Measurements from ENCODE around the gene SLC35E2B.
"Not testable (repeated sequence)": the region's sequence is repeated elsewhere in the genome, so short reads cannot be mapped to it uniquely, and the experiment has no call there.

SLC35E2B gene

GRCh38 chr1:1669468-1670440 lies 22.8 kb downstream of the SLC35E2B start:
- DNase-seq (ENCODE audit: low read depth): no peak
- no peak overlapping the region for H3K4me3 ChIP-seq (ENCODE audit: low read depth, low read length)
- no peak for TF ChIP-seq CTCF (IDR thresholded peaks at IDR 0.05; ENCODE audit: control insufficient read depth, extremely low read depth, insufficient read depth)

- no peak for DNase-seq (ENCODE audit: low read depth)
- no peak for TF ChIP-seq CTCF (IDR thresholded peaks at IDR 0.05; ENCODE audit: control insufficient read depth, extremely low read depth, insufficient read depth)
- H3K4me3 ChIP-seq (ENCODE audit: low read depth, low read length): no peak overlapping the region
Observed at GRCh38 chr1:1666526-1666925, 26.1 kb downstream of the SLC35E2B start.

GRCh38 chr1:1665815-1666251 lies 26.8 kb downstream of the SLC35E2B start:
- TF ChIP-seq CTCF (IDR thresholded peaks at IDR 0.05; ENCODE audit: control insufficient read depth, extremely low read depth, insufficient read depth): peak; percentile 49
- no peak overlapping the region for H3K4me3 ChIP-seq (ENCODE audit: low read depth, low read length)
- DNase-seq (ENCODE audit: low read depth): no peak

GRCh38 chr1:1664941-1665814 lies 27.4 kb downstream of the SLC35E2B start:
- H3K4me3 ChIP-seq (ENCODE audit: low read depth, low read length): no peak overlapping the region
- TF ChIP-seq CTCF (IDR thresholded peaks at IDR 0.05; ENCODE audit: control insufficient read depth, extremely low read depth, insufficient read depth): no peak
- no peak for DNase-seq (ENCODE audit: low read depth)

GRCh38 chr1:1664318-1664717 lies 28.3 kb downstream of the SLC35E2B start:
- DNase-seq (ENCODE audit: low read depth); H3K4me3 ChIP-seq (ENCODE audit: low read depth, low read length): not testable (repeated sequence)

GRCh38 chr1:1662830-1663560 lies 29.6 kb downstream of the SLC35E2B start:
- not testable (repeated sequence) for DNase-seq (ENCODE audit: low read depth); H3K4me3 ChIP-seq (ENCODE audit: low read depth, low read length)

- not testable (repeated sequence) for H3K4me3 ChIP-seq (ENCODE audit: low read depth, low read length); DNase-seq (ENCODE audit: low read depth)
Observed at GRCh38 chr1:1662392-1662791, 30.2 kb downstream of the SLC35E2B start.

- H3K4me3 ChIP-seq (ENCODE audit: low read depth, low read length): peak within 1 kb of the TSS; percentile 62
- DNase-seq (ENCODE audit: low read depth): peak; percentile 83
Observed at GRCh38 chr1:1658583-1659549, 33.7 kb downstream of the SLC35E2B start, which contains the start of gene CDK11B. Gene CDK11B (minus strand): TSS chr1:1659004. CDS start chr1:1657485, 1,519 bp downstream.

GRCh38 chr1:1648265-1648664 lies 44.3 kb downstream of the SLC35E2B start:
- not testable (repeated sequence) for DNase-seq (ENCODE audit: low read depth)

GRCh38 chr1:1647567-1648241 lies 44.9 kb downstream of the SLC35E2B start:
- H3K4me3 ChIP-seq (ENCODE audit: low read depth, low read length); DNase-seq (ENCODE audit: low read depth): not testable (repeated sequence)

More at GRCh38 chr1:1648265-1648664, 44.3 kb downstream of the SLC35E2B start:
- H3K4me3 ChIP-seq (ENCODE audit: low read depth, low read length): not testable (repeated sequence)

- not testable (repeated sequence) for DNase-seq (ENCODE audit: low read depth); H3K4me3 ChIP-seq (ENCODE audit: low read depth, low read length)
Observed at GRCh38 chr1:1646326-1646725, 46.3 kb downstream of the SLC35E2B start.

Measured in LNCaP clone FGC (cell line).